Activated CD4-positive, alpha-beta memory T cell treated with anti-CD3 and anti-CD28 coated beads, Interleukin-2, amount 10 ng/mL, durations not matched to agents 7 days and 5 days (primary cell): ENCODE data around the gene TPSAB1. TPM values are rescaled to one million over a fixed set of nuclear protein-coding genes. Genes with fewer than 3 reads are reported as not detected.

ENCODE experiments used
- CTCF ChIA-PET: fragments of 350-600 bp; sonication (Branson Sonifier 250); formaldehyde crosslinking; loops from one replicate; lab custom pipeline; 2021; ENCODE audit warnings: antibody characterized with exemption, inconsistent platforms; lab: Charles Lee
- POLR2A ChIA-PET: fragments of 350-600 bp; sonication (Branson Sonifier 250); formaldehyde crosslinking; loops from one replicate; lab custom pipeline; 2021; ENCODE audit warnings: antibody characterized with exemption; lab: Charles Lee
- DNase-seq: peaks from one replicate; pipeline ENCODE4 v3.0.0-alpha.2; 2020
- H3K27ac Mint-ChIP-seq: one replicate; pipeline ENCODE4 v1.8.0; 2021; ENCODE audit warnings: mild to moderate bottlenecking, mixed read lengths
- H3K27me3 Mint-ChIP-seq: one replicate; pipeline ENCODE4 v1.8.0; 2021; ENCODE audit warnings: mixed read lengths
- H3K36me3 Mint-ChIP-seq: one replicate; pipeline ENCODE4 v1.8.0; 2021; ENCODE audit warnings: low read depth, mixed read lengths
- H3K4me1 Mint-ChIP-seq: one replicate; pipeline ENCODE4 v1.8.0; 2021; ENCODE audit warnings: mixed read lengths
- H3K4me3 Mint-ChIP-seq: one replicate; pipeline ENCODE4 v1.8.0; 2021; ENCODE audit warnings: mild to moderate bottlenecking, mixed read lengths
- H3K9me3 Mint-ChIP-seq: one replicate; pipeline ENCODE4 v1.8.0; 2021; ENCODE audit warnings: mixed read lengths
- total RNA-seq, 2 experiments: library from RNA; stranded (reverse); gene quantifications; one replicate each; pipeline ENCODE4 v1.2.3, GENCODE V29; 2021

The TPSAB1 gene
- total RNA-seq, 2 experiments from 2014 or later: not detected

DNA sequence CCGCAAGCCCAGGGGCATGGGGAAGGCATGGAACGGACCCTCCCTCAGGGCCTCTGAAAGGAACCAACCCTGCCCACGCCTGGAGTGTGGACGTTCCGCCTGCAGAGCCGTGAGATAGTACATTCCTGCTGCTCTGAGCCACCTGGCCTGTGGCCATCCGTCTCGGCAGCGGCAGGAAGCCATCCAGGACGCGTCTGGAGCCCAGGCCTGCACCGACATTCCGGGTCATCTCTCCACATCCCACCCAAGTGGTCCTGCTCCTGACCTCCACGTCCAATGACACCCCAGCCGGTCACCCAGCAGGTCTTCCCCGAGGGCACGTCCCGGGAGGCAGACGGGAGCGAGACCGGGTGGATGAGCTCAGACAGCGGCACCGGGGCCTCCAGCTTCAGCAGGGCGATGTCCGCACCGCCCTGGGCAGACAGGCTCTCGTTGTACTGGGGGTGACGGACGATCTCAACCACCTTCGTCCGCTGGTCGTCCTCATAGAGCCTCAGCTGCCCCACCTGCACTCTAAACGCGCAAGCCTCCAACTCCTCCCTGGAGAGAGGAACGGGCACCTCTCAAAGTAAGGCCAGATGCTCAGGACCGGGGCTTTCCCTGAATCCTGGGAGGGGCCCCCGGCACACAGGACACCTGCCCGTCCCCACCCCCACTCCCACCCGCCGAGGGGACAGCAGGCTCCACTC is 47.6 kb downstream of the TPSAB1 start:
- ChIA-PET CTCF (no interaction called here), POLR2A (no interaction called here)
- peaks cover 28% of the 10 kb centered on the region for H3K27me3 Mint-ChIP-seq
- no peaks in the 10 kb centered on the region for H3K9me3 Mint-ChIP-seq
- H3K27ac Mint-ChIP-seq: no peak overlapping the region
- DNase-seq: no peak
- H3K4me1 Mint-ChIP-seq: no peaks in the 10 kb centered on the region
- H3K4me3 Mint-ChIP-seq: no peak overlapping the region
- H3K36me3 Mint-ChIP-seq: no peaks in the 10 kb centered on the region

DNA sequence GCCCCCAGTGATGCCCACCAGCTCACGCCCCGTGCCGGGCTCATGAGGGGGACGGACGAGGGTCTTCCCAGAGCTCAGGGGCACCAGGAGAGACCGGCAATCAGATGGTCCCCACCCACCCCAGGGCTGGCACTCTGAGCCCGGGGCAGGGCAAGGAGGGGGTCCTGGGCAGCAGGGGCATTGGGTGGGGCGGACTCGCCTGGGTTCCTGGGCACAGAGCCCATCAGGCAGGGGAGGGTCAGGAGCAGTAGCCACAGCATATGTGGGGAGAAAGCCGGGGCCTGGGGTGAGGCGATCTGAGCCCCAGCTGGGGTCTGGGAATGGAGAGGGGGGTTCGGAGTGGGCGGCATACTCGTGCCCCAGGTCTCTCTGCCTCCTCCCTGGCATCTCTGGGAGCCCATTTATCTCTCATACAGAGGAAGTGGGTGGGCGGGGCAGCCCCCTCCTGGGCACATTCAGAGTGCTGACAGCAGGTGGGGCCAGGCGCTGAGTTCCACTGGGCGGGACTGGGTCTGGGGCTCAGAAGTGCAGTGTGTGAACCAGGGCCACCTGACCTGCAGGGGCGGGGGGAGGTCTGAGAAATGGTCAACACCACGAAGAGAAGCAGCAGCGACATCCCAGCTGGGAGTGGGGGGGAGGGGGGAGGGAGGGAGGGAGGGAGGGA is 48.4 kb downstream of the TPSAB1 start:
- H3K27me3 Mint-ChIP-seq: peaks cover 31% of the 10 kb centered on the region
- no peak for DNase-seq
- H3K4me3 Mint-ChIP-seq: no peak overlapping the region
- no peaks in the 10 kb centered on the region for H3K4me1 Mint-ChIP-seq
- no peaks in the 10 kb centered on the region for H3K9me3 Mint-ChIP-seq
- ChIA-PET POLR2A (no interaction called here), CTCF (no interaction called here)
- H3K36me3 Mint-ChIP-seq: no peaks in the 10 kb centered on the region
- H3K27ac Mint-ChIP-seq: no peak overlapping the region

- H3K4me3 Mint-ChIP-seq: no peak overlapping the region
- no peak for DNase-seq
- H3K27me3 Mint-ChIP-seq: peaks cover 36% of the 10 kb centered on the region
- no peak overlapping the region for H3K27ac Mint-ChIP-seq
- ChIA-PET POLR2A (no interaction called here), CTCF (interaction anchor here (1.3 kb wide), 1 partner anchor 12 kb away, joined by 3 read pairs; no protein-coding TSS in a partner anchor)
- no peaks in the 10 kb centered on the region for H3K4me1 Mint-ChIP-seq
- no peaks in the 10 kb centered on the region for H3K36me3 Mint-ChIP-seq
- H3K9me3 Mint-ChIP-seq: no peaks in the 10 kb centered on the region
Measured at GRCh38 chr16:1289477-1289866, 49.0 kb downstream of the TPSAB1 start.

GRCh38 chr16:1290063-1290501 is 49.6 kb downstream of the TPSAB1 start:
- no peak overlapping the region for H3K27ac Mint-ChIP-seq
- no peak for DNase-seq
- no peaks in the 10 kb centered on the region for H3K9me3 Mint-ChIP-seq
- no peak overlapping the region for H3K4me3 Mint-ChIP-seq
- CTCF ChIA-PET: interaction anchor here (1.3 kb wide), 1 partner anchor 11 kb away, joined by 3 read pairs; no protein-coding TSS in a partner anchor
- POLR2A ChIA-PET: no interaction called here
- H3K27me3 Mint-ChIP-seq: peaks cover 37% of the 10 kb centered on the region
- no peaks in the 10 kb centered on the region for H3K4me1 Mint-ChIP-seq
- no peaks in the 10 kb centered on the region for H3K36me3 Mint-ChIP-seq

- ChIA-PET POLR2A (no interaction called here), CTCF (interaction anchor here (1.3 kb wide), 1 partner anchor 10 kb away, joined by 3 read pairs; no protein-coding TSS in a partner anchor)
- H3K4me3 Mint-ChIP-seq: no peak overlapping the region
- no peaks in the 10 kb centered on the region for H3K36me3 Mint-ChIP-seq
- no peaks in the 10 kb centered on the region for H3K9me3 Mint-ChIP-seq
- H3K27me3 Mint-ChIP-seq: peaks cover 42% of the 10 kb centered on the region
- H3K4me1 Mint-ChIP-seq: no peaks in the 10 kb centered on the region
- no peak for DNase-seq
- no peak overlapping the region for H3K27ac Mint-ChIP-seq
Measured at GRCh38 chr16:1290860-1291575, 50.5 kb downstream of the TPSAB1 start.

DNA sequence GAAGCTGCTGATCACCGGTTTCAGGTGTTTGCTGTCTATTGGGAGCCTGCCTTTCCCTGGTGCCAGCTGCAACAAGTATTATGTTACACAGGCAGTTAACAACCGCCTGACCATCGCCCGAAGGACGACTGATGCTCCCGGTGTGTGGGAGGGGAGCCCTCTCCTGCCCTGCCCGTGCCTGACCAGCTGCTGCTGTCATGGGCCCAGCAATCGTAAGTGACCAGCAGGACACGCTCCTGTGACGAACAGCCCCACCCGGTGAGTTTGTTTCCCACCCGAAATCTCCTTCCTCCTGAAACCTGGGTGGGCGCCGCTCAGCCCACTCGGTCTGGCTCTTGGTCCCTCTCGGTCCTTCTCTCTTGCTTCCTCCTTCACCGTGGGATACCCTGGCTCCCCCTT is 51.1 kb downstream of the TPSAB1 start:
- Mint-ChIP-seq H3K4me1 (no peaks in the 10 kb centered on the region), H3K27me3 (peaks cover 42% of the 10 kb centered on the region), H3K27ac (no peak overlapping the region), H3K9me3 (no peaks in the 10 kb centered on the region), H3K36me3 (no peaks in the 10 kb centered on the region), H3K4me3 (no peak overlapping the region)
- DNase-seq: no peak
- ChIA-PET CTCF (no interaction called here), POLR2A (no interaction called here)

Other genes starting within 250 kb of the TPSAB1 start
- gene SSTR5, start 168.0 kb upstream of the TPSAB1 start, total RNA-seq: not detected
- not detected for gene C1QTNF8, start 144.5 kb upstream of the TPSAB1 start, total RNA-seq
- under 1 TPM; 0.58 to 0.83 TPM for gene CACNA1H, start 87.6 kb upstream of the TPSAB1 start, total RNA-seq
- not detected for gene TPSG1, start 15.4 kb upstream of the TPSAB1 start, total RNA-seq
- not detected for gene TPSB2, start 10.5 kb upstream of the TPSAB1 start, total RNA-seq
- gene TPSD1, start 15.4 kb downstream of the TPSAB1 start, total RNA-seq: not detected
- 100 to 1,000 TPM; 198 to 199 TPM for gene UBE2I, start 68.9 kb downstream of the TPSAB1 start, total RNA-seq
- 1 to 10 TPM; 3.4 to 3.9 TPM for gene BAIAP3, start 92.9 kb downstream of the TPSAB1 start, total RNA-seq
- 10 to 100 TPM; 40.6 to 46.0 TPM for gene TSR3, start 111.2 kb downstream of the TPSAB1 start, total RNA-seq
- 10 to 100 TPM; 32.5 to 33.4 TPM for gene GNPTG, start 111.2 kb downstream of the TPSAB1 start, total RNA-seq
- gene UNKL, start 174.0 kb downstream of the TPSAB1 start, total RNA-seq: 10 to 100 TPM; 40.0 to 43.7 TPM
- gene UQCC4, start 180.0 kb downstream of the TPSAB1 start, total RNA-seq: 10 to 100 TPM; 11.2 to 12.3 TPM
- not detected for gene PERCC1, start 190.4 kb downstream of the TPSAB1 start, total RNA-seq
- gene CCDC154, start 203.9 kb downstream of the TPSAB1 start, total RNA-seq: 1 to 10 TPM; 1.6 to 2.2 TPM
- gene CLCN7, start 234.3 kb downstream of the TPSAB1 start, total RNA-seq: 10 to 100 TPM; 44.2 to 49.4 TPM
- gene PTX4, start 248.2 kb downstream of the TPSAB1 start, total RNA-seq: not detected